Sigmoid colon (tissue), 7 donors: ENCODE results near the gene KCNH8. TPM values are rescaled to one million over a fixed set of nuclear protein-coding genes. Genes with fewer than 3 reads are reported as not detected.

Experiments used
- DNase-seq: peaks from one replicate; pipeline ENCODE4 v3.0.0-alpha.2; 2019
- H3K27ac ChIP-seq, 4 donors: fragments of 200-600 bp; sonication (generic); one replicate each; pipeline ENCODE4 v1.5.1; 2016 to 2019; ENCODE audit warnings: mild to moderate bottlenecking in 1 of 4
- H3K27me3 ChIP-seq, 3 donors: fragments of 200-600 bp; sonication (generic); one replicate each; pipeline ENCODE4 v1.5.1; 2019; ENCODE audit warnings: mild to moderate bottlenecking in 1 of 3
- H3K36me3 ChIP-seq, 4 donors: fragments of 200-600 bp; sonication (generic); one replicate each; pipeline ENCODE4 v1.5.1; 2016 to 2019
- H3K4me1 ChIP-seq, 4 donors: fragments of 200-600 bp; sonication (generic); one replicate each; pipeline ENCODE4 v1.5.1; 2017 to 2019
- H3K4me3 ChIP-seq, 4 donors: fragments of 200-600 bp; sonication (generic); one replicate each; pipeline ENCODE4 v1.5.1; 2017 to 2019; ENCODE audit warnings: mild to moderate bottlenecking in 2 of 4, moderate library complexity in 1 of 4
- H3K9me3 ChIP-seq, 4 donors: fragments of 200-600 bp in 3 of 4; sonication (generic) in 3 of 4; one replicate each; pipeline versions ENCODE4 v1.5.1 to v1.6.1; 2013 to 2019
- CTCF ChIP-seq, 4 experiments: fragments of 450-650 bp in 3 of 4; fragments of 200-600 bp in 1 of 4; IDR thresholded peaks; one replicate each; pipeline ENCODE4 v1.5.1; 2016 to 2019; ENCODE audit warnings: antibody characterized with exemption in 4 of 4, mild to moderate bottlenecking in 3 of 4, moderate library complexity in 2 of 4
- EP300 ChIP-seq, 4 donors: sonication (generic); formaldehyde crosslinking; IDR thresholded peaks; one replicate each; pipeline ENCODE4 v1.6.1; 2017; ENCODE audit warnings: antibody characterized with exemption in 4 of 4
- POLR2A ChIP-seq, 2 donors: fragments of 450-650 bp; IDR thresholded peaks; one replicate each; pipeline ENCODE4 v1.6.1; 2016; ENCODE audit warnings: antibody characterized with exemption in 2 of 2, mild to moderate bottlenecking in 2 of 2, moderate library complexity in 2 of 2
- POLR2AphosphoS5 ChIP-seq, 4 donors: sonication (generic); formaldehyde crosslinking; IDR thresholded peaks; one replicate each; pipeline ENCODE4 v1.6.1; 2017; ENCODE audit warnings: antibody characterized with exemption in 4 of 4
- WGBS, 2 donors: extraction: QIAGEN DNeasy Blood & Tissue Kit; methylation state at CpG; one replicate each; pipeline ENCODE4 v1.1.7; 2013; 5-methylcytosine and 5-hydroxymethylcytosine counted together
- intact Hi-C: fragments of 100-400 bp; cut with DNase I; formaldehyde crosslinking; loops from one replicate; pipeline ENCODE4 v1.15.1; 2023
- polyA plus RNA-seq, 3 donors: library from polyadenylated mRNA; stranded (reverse); fragments of 200-250 nt; gene quantifications; one replicate each; pipeline ENCODE4 v1.2.3, GENCODE V29; 2013
- total RNA-seq, 4 donors: library from RNA; depleted of rRNA; stranded (reverse); fragments of >200 nt; gene quantifications; one replicate each; pipeline ENCODE4 v1.1.0, GENCODE V29; 2016
- donor health status: healthy with polysubstance abuse.
- donor health status: Bipolar disorder and iron deficiency.
- donor health status: healthy.

KCNH8 gene
- total and polyA plus RNA-seq, 7 donors: 0.23 to 1.1 (median 0.66) TPM

- Histone ChIP-seq H3K27ac (no peak overlapping the region), H3K4me3 (no peak overlapping the region), H3K9me3 (no peaks in the 10 kb centered on the region), H3K27me3 (peaks cover 5 to 16% (median 8%) of the 10 kb centered on the region in 3 donors), H3K36me3 (no peaks in the 10 kb centered on the region), H3K4me1 (peaks cover 0 to 30% (median 20%) of the 10 kb centered on the region in 4 donors)
- TF ChIP-seq EP300 (IDR thresholded peaks at IDR 0.05): no peak
- TF ChIP-seq POLR2AphosphoS5 (IDR thresholded peaks at IDR 0.05): no peak
- no peak for TF ChIP-seq POLR2A (IDR thresholded peaks at IDR 0.05)
- no peak for TF ChIP-seq CTCF (IDR thresholded peaks at IDR 0.05)
- DNase-seq: no peak
- WGBS, 2 donors: 1 to 2% methylated on average over 6 of the region's 6 CpGs
- intact Hi-C loops: no loop called here
Measured at GRCh38 chr3:19149368-19149767, 1.1 kb downstream of the KCNH8 start.

GRCh38 chr3:19151171-19151570, 2.9 kb downstream of the KCNH8 start:
- H3K4me1 ChIP-seq: peaks cover 0 to 29% (median 19%) of the 10 kb centered on the region in 4 donors
- TF ChIP-seq EP300 (IDR thresholded peaks at IDR 0.05): no peak
- no peak for TF ChIP-seq POLR2AphosphoS5 (IDR thresholded peaks at IDR 0.05)
- TF ChIP-seq POLR2A (IDR thresholded peaks at IDR 0.05): no peak
- no peak for TF ChIP-seq CTCF (IDR thresholded peaks at IDR 0.05)
- H3K36me3 ChIP-seq: no peaks in the 10 kb centered on the region
- peaks cover 5 to 16% (median 8%) of the 10 kb centered on the region in 3 donors for H3K27me3 ChIP-seq
- H3K27ac ChIP-seq: no peak overlapping the region
- DNase-seq: no peak
- H3K4me3 ChIP-seq: no peak overlapping the region
- H3K9me3 ChIP-seq: no peaks in the 10 kb centered on the region
- WGBS, 2 donors: 89 to 93% methylated on average over 1 of the region's 1 CpG
- intact Hi-C loops: no loop called here

GRCh38 chr3:19154693-19155250, 6.5 kb downstream of the KCNH8 start:
- TF ChIP-seq EP300 (IDR thresholded peaks at IDR 0.05) (no peak), CTCF (IDR thresholded peaks at IDR 0.05) (no peak), POLR2AphosphoS5 (IDR thresholded peaks at IDR 0.05) (no peak), POLR2A (IDR thresholded peaks at IDR 0.05) (no peak)
- no peaks in the 10 kb centered on the region for H3K27me3 ChIP-seq
- H3K4me3 ChIP-seq: no peak overlapping the region
- no peak for DNase-seq
- no peak overlapping the region for H3K27ac ChIP-seq
- intact Hi-C loops: no loop called here
- no peaks in the 10 kb centered on the region for H3K36me3 ChIP-seq
- H3K9me3 ChIP-seq: no peaks in the 10 kb centered on the region
- H3K4me1 ChIP-seq: no peaks in the 10 kb centered on the region
- WGBS, 2 donors: 85 to 86% methylated on average over 3 of the region's 3 CpGs

GRCh38 chr3:19155375-19155774, 7.1 kb downstream of the KCNH8 start:
- Histone ChIP-seq H3K27me3 (no peaks in the 10 kb centered on the region), H3K36me3 (no peaks in the 10 kb centered on the region), H3K9me3 (no peaks in the 10 kb centered on the region), H3K27ac (no peak overlapping the region), H3K4me3 (no peak overlapping the region), H3K4me1 (no peaks in the 10 kb centered on the region)
- no peak for DNase-seq
- intact Hi-C loops: no loop called here
- TF ChIP-seq CTCF (IDR thresholded peaks at IDR 0.05) (no peak), EP300 (IDR thresholded peaks at IDR 0.05) (no peak), POLR2A (IDR thresholded peaks at IDR 0.05) (no peak), POLR2AphosphoS5 (IDR thresholded peaks at IDR 0.05) (no peak)
- WGBS, 2 donors: 72 to 74% methylated on average over 2 of the region's 2 CpGs
